Activated T-cell treated with anti-CD3 and anti-CD28 coated beads, Interleukin-2, amount 50 U/mL, for 24 hours (primary cell): Measurements from ENCODE around the gene MTFR1L.

Source experiments
- DNase-seq: peaks from one replicate; pipeline ENCODE4 v3.0.0-alpha.2; 2020
- H3K27ac Mint-ChIP-seq: 2 replicates; pipeline ENCODE4 v1.8.0; 2020; ENCODE audit warnings: mild to moderate bottlenecking, mixed read lengths
- H3K27me3 Mint-ChIP-seq: 2 replicates; pipeline ENCODE4 v1.8.0; 2020; ENCODE audit warnings: mixed read lengths
- H3K36me3 Mint-ChIP-seq: 2 replicates; pipeline ENCODE4 v1.8.0; 2020; ENCODE audit warnings: low read depth, mixed read lengths
- H3K4me1 Mint-ChIP-seq: 2 replicates; pipeline ENCODE4 v1.8.0; 2020; ENCODE audit warnings: low read depth, mixed read lengths
- H3K4me3 Mint-ChIP-seq: 2 replicates; pipeline ENCODE4 v1.8.0; 2020; ENCODE audit warnings: mild to moderate bottlenecking, moderate library complexity, mixed read lengths
- H3K9me3 Mint-ChIP-seq: 2 replicates; pipeline ENCODE4 v1.8.0; 2020; ENCODE audit warnings: mixed read lengths

The MTFR1L gene

GRCh38 chr1:25809283-25809926 is 10.3 kb upstream of the MTFR1L start:
- H3K4me3 Mint-ChIP-seq: no peak overlapping the region

GRCh38 chr1:25809929-25810328 is 9.8 kb upstream of the MTFR1L start:
- Mint-ChIP-seq H3K36me3 (peaks cover 57% of the 10 kb centered on the region), H3K4me3 (no peak overlapping the region), H3K27me3 (no peaks in the 10 kb centered on the region), H3K9me3 (no peaks in the 10 kb centered on the region), H3K4me1 (peaks cover 10% of the 10 kb centered on the region), H3K27ac (no peak overlapping the region)
- no peak for DNase-seq

More at GRCh38 chr1:25809283-25809926, 10.3 kb upstream of the MTFR1L start:
- no peak for DNase-seq
- Mint-ChIP-seq H3K27ac (no peak overlapping the region), H3K4me1 (peaks cover 14% of the 10 kb centered on the region), H3K36me3 (peaks cover 54% of the 10 kb centered on the region), H3K9me3 (no peaks in the 10 kb centered on the region), H3K27me3 (no peaks in the 10 kb centered on the region)

- Mint-ChIP-seq H3K4me1 (peaks cover 4% of the 10 kb centered on the region), H3K4me3 (no peak overlapping the region), H3K9me3 (no peaks in the 10 kb centered on the region), H3K27ac (no peak overlapping the region), H3K27me3 (no peaks in the 10 kb centered on the region), H3K36me3 (peaks cover 57% of the 10 kb centered on the region)
- DNase-seq: peak; percentile 91
These were observed 9.1 kb upstream of the MTFR1L start for GRCh38 chr1:25810341-25811299.

- Mint-ChIP-seq H3K4me3 (no peak overlapping the region), H3K27ac (no peak overlapping the region), H3K4me1 (peaks cover 4% of the 10 kb centered on the region), H3K9me3 (no peaks in the 10 kb centered on the region), H3K27me3 (no peaks in the 10 kb centered on the region), H3K36me3 (peaks cover 53% of the 10 kb centered on the region)
- DNase-seq: peak; percentile 13
These were observed 8.2 kb upstream of the MTFR1L start for GRCh38 chr1:25811384-25812082.

- H3K4me1 Mint-ChIP-seq: peaks cover 8% of the 10 kb centered on the region
These were observed 6.6 kb upstream of the MTFR1L start for GRCh38 chr1:25813071-25813733.

GRCh38 chr1:25813734-25814471 is 5.9 kb upstream of the MTFR1L start:
- H3K27ac Mint-ChIP-seq: no peak overlapping the region
- no peaks in the 10 kb centered on the region for H3K9me3 Mint-ChIP-seq
- DNase-seq: no peak
- H3K36me3 Mint-ChIP-seq: peaks cover 44% of the 10 kb centered on the region
- H3K4me1 Mint-ChIP-seq: peaks cover 15% of the 10 kb centered on the region
- no peaks in the 10 kb centered on the region for H3K27me3 Mint-ChIP-seq
- no peak overlapping the region for H3K4me3 Mint-ChIP-seq

More at GRCh38 chr1:25813071-25813733, 6.6 kb upstream of the MTFR1L start:
- no peak overlapping the region for H3K27ac Mint-ChIP-seq
- H3K4me3 Mint-ChIP-seq: no peak overlapping the region
- no peaks in the 10 kb centered on the region for H3K27me3 Mint-ChIP-seq
- no peaks in the 10 kb centered on the region for H3K9me3 Mint-ChIP-seq
- H3K36me3 Mint-ChIP-seq: peaks cover 47% of the 10 kb centered on the region
- no peak for DNase-seq

GRCh38 chr1:25814549-25815087 is 5.1 kb upstream of the MTFR1L start:
- Mint-ChIP-seq H3K4me1 (peaks cover 20% of the 10 kb centered on the region), H3K27me3 (no peaks in the 10 kb centered on the region), H3K36me3 (peaks cover 37% of the 10 kb centered on the region), H3K4me3 (no peak overlapping the region), H3K9me3 (no peaks in the 10 kb centered on the region), H3K27ac (peak overlapping the region; percentile 23)
- DNase-seq: no peak

GRCh38 chr1:25815208-25816111 is 4.3 kb upstream of the MTFR1L start:
- peaks cover 29% of the 10 kb centered on the region for H3K36me3 Mint-ChIP-seq
- H3K27me3 Mint-ChIP-seq: no peaks in the 10 kb centered on the region
- H3K9me3 Mint-ChIP-seq: no peaks in the 10 kb centered on the region
- H3K27ac Mint-ChIP-seq: no peak overlapping the region
- no peak overlapping the region for H3K4me3 Mint-ChIP-seq
- no peak for DNase-seq
- peaks cover 20% of the 10 kb centered on the region for H3K4me1 Mint-ChIP-seq

- peaks cover 30% of the 10 kb centered on the region for H3K36me3 Mint-ChIP-seq
- no peak for DNase-seq
- H3K4me3 Mint-ChIP-seq: no peak overlapping the region
These were observed 3.5 kb upstream of the MTFR1L start for GRCh38 chr1:25816112-25816718.

GRCh38 chr1:25817840-25818501 is 1.8 kb upstream of the MTFR1L start:
- Mint-ChIP-seq H3K9me3 (no peaks in the 10 kb centered on the region), H3K27me3 (no peaks in the 10 kb centered on the region), H3K36me3 (peaks cover 27% of the 10 kb centered on the region), H3K27ac (peak overlapping the region; percentile 93), H3K4me1 (peaks cover 33% of the 10 kb centered on the region), H3K4me3 (peak overlapping the region; percentile 84)
- no peak for DNase-seq

More at GRCh38 chr1:25816112-25816718, 3.5 kb upstream of the MTFR1L start:
- Mint-ChIP-seq H3K9me3 (no peaks in the 10 kb centered on the region), H3K4me1 (peaks cover 23% of the 10 kb centered on the region), H3K27me3 (no peaks in the 10 kb centered on the region), H3K27ac (no peak overlapping the region)

GRCh38 chr1:25818569-25818968 is 1.2 kb upstream of the MTFR1L start:
- peaks cover 33% of the 10 kb centered on the region for H3K4me1 Mint-ChIP-seq
- DNase-seq: no peak
- H3K27ac Mint-ChIP-seq: peak overlapping the region; percentile 93
- no peaks in the 10 kb centered on the region for H3K27me3 Mint-ChIP-seq
- H3K36me3 Mint-ChIP-seq: peaks cover 24% of the 10 kb centered on the region
- H3K4me3 Mint-ChIP-seq: peak overlapping the region; percentile 84
- no peaks in the 10 kb centered on the region for H3K9me3 Mint-ChIP-seq
